ENCODE measurements around the gene CNN2.
A peak's percentile ranks its signal among the peaks of the same experiment; 100 is the strongest.

Gene CNN2

DNA sequence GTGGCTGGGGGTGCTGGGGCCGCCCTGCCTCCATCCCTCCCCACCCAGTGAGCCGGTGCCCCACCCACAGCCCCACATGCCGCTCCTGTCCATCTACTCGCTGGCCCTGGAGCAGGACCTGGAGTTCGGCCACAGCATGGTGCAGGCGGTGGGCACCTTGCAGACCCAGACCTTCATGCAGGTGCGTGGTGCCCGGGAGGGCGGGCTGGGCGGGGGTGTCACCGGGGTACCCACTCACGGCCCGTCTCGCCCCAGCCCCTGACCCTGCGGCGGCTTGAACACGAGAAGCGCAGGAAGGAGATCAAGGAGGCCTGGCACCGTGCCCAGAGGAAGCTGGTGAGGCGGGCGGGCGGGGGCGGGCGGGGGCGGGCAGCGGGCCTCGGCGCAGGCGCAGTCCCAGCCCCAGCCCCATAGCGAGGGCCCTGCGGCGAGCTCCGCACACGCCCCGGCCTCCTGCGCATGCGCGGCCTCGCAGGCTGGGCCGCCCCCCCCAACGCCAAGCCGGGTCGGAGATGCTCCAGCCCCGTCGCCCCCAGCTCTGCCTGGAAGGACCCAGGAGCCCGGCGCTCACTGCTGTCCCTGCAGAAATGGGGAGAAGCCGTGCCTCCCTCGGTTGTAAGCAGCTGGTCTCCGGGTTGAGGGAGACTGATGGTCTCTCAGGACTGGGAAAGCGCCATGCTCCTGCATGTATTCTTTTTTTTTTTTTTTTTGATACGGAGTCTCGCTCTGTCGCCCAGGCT, 48.3 kb downstream of the CNN2 start:
- TF ChIP-seq, protein P1, sequence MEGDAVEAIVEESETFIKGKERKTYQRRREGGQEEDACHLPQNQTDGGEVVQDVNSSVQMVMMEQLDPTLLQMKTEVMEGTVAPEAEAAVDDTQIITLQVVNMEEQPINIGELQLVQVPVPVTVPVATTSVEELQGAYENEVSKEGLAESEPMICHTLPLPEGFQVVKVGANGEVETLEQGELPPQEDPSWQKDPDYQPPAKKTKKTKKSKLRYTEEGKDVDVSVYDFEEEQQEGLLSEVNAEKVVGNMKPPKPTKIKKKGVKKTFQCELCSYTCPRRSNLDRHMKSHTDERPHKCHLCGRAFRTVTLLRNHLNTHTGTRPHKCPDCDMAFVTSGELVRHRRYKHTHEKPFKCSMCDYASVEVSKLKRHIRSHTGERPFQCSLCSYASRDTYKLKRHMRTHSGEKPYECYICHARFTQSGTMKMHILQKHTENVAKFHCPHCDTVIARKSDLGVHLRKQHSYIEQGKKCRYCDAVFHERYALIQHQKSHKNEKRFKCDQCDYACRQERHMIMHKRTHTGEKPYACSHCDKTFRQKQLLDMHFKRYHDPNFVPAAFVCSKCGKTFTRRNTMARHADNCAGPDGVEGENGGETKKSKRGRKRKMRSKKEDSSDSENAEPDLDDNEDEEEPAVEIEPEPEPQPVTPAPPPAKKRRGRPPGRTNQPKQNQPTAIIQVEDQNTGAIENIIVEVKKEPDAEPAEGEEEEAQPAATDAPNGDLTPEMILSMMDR (IDR thresholded peaks at IDR 0.05; ENCODE audit: low read depth, low read length) = no peak
- Histone ChIP-seq H3K27me3 (peaks cover 28% of the 10 kb centered on the region), H3K4me3 (ENCODE audit: low read depth, low read length) (peak overlapping the region; percentile 65), H3K9me3 (peaks cover 4% of the 10 kb centered on the region; the same call in 1 of the 2 replicates), H3K4me1 (0 out of 2 replicates have a peak, but pooled peaks cover 4% of the 10 kb centered on the region), H3K36me3 (no peaks in the 10 kb centered on the region)
- DNase-seq = peak; percentile 95

DNA sequence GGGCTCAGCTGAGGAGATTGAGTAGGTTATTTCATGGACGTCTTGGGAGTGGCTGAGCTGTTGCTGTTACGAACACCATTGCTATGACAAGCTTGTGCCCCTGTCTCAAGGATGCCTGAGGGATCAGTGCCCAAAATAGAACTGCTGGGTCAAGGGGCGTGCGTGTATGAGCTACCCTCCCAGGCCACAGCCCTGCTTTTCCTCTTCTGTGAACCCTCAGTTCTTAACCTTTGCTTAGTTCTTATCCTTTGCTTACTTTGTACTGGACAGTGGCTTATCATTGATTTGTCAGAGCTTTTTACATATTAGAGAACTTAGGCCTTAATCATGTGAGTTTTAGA, 49.6 kb downstream of the CNN2 start:
- Histone ChIP-seq H3K4me1 (0 out of 2 replicates have a peak, but pooled peaks cover 4% of the 10 kb centered on the region), H3K4me3 (ENCODE audit: low read depth, low read length) (no peak overlapping the region), H3K27me3 (peaks cover 18% of the 10 kb centered on the region), H3K36me3 (no peaks in the 10 kb centered on the region), H3K9me3 (0 out of 2 replicates have a peak, but pooled peaks cover under 1% of the 10 kb centered on the region)
- no peak for DNase-seq
- TF ChIP-seq, protein P1 (IDR thresholded peaks at IDR 0.05; ENCODE audit: low read depth, low read length) = no peak

DNA sequence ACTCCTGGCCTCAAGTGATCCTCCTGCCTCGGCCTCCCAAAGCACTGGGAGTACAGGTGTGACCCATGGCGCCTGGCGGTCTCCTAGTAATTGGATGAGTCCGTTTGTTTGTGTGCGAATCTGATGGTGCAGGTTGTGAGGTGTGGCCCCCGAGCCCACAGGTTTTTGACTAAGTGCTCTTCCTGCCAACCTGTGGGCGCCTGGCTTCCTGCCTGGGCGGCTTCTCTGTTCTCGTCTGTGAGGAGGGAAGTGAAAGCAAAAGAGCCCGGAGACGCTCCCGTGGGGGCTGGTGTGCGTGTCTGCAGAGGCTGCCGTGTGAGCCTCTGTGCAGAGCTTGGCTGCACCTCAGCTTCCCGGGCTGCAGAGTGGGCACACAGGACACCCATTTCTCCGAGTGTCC, 50.5 kb downstream of the CNN2 start:
- H3K4me1 ChIP-seq = 0 out of 2 replicates have a peak, but pooled peaks cover 4% of the 10 kb centered on the region
- no peaks in the 10 kb centered on the region for H3K36me3 ChIP-seq
- peaks cover 8% of the 10 kb centered on the region for H3K27me3 ChIP-seq
- no peak overlapping the region for H3K4me3 ChIP-seq (ENCODE audit: low read depth, low read length)
- H3K9me3 ChIP-seq = no peaks in the 10 kb centered on the region
- DNase-seq = peak; percentile 14
- TF ChIP-seq, protein P1 (IDR thresholded peaks at IDR 0.05; ENCODE audit: low read depth, low read length) = no peak

DNA sequence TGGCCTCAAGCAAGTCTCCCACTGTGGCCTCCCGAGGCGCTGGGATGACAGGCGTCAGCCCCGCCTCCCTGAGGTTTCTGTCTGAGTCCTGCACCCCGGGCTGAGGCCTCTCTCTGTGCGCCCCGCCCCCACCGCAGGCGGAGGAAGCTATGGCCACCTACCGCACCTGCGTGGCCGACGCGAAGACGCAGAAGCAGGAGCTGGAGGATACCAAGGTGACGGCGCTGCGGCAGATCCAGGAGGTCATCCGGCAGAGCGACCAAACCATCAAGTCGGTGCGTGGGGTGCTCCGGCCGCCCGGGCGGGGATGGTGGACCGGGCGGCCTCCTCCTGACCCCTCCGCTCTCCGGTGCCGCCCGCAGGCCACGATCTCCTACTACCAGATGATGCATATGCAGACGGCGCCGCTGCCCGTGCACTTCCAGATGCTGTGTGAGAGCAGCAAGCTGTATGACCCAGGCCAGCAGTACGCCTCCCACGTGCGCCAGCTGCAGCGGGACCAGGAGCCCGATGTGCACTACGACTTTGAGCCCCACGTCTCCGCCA, 53.2 kb downstream of the CNN2 start:
- peak; percentile 72 for DNase-seq
- TF ChIP-seq, protein P1 (IDR thresholded peaks at IDR 0.05; ENCODE audit: low read depth, low read length) = 0 out of 2 replicates have a peak, but pooled peaks have one; percentile 13
- Histone ChIP-seq H3K4me3 (ENCODE audit: low read depth, low read length) (no peak overlapping the region), H3K27me3 (peaks cover 7% of the 10 kb centered on the region), H3K9me3 (no peaks in the 10 kb centered on the region), H3K36me3 (no peaks in the 10 kb centered on the region), H3K4me1 (peaks cover 4% of the 10 kb centered on the region; the same call in 1 of the 2 replicates)

DNA sequence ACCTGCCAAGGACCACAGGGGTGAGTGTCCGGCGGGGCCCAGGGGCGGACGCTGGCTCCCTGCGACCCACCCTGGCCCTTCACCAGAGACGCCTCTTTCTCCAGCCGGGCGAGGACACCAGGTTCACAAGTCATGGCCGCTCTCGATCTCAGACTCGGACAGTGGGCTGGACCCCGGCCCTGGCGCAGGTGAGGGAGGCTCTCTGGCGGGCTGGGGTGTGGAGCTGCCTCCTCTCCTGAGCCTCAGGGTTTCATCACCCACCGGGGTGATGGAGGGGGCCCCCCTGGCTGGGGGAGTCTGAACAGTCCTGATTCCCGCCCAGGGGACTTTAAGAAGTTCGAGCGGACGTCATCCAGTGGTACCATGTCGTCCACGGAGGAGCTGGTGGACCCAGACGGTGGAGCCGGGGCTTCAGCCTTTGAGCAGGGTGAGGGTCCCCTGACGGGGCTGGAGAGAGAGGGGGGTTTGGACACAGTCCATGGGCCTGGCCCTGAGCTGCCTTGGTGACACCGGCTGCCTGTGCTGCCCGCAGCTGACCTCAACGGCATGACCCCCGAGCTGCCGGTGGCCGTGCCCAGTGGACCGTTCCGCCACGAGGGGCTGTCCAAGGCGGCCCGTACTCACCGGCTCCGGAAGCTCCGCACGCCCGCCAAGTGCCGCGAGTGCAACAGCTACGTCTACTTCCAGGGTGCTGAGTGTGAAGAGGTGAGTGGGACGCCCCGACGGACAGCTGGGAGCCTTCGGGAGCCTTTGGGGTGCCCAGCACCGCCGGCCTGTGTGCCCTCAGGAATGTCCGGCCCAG, 54.2 kb downstream of the CNN2 start:
- Histone ChIP-seq H3K4me1 (peaks cover 4% of the 10 kb centered on the region; the same call in 1 of the 2 replicates), H3K36me3 (no peaks in the 10 kb centered on the region), H3K4me3 (ENCODE audit: low read depth, low read length) (no peak overlapping the region), H3K27me3 (peaks cover 16% of the 10 kb centered on the region), H3K9me3 (no peaks in the 10 kb centered on the region)
- DNase-seq = peak; percentile 14
- TF ChIP-seq, protein P1 (IDR thresholded peaks at IDR 0.05; ENCODE audit: low read depth, low read length) = no peak
